Heart left ventricle (tissue), 16 donors: ENCODE data around the gene PTF1A. TPM values are rescaled to one million over a fixed set of nuclear protein-coding genes. Genes with fewer than 3 reads are reported as not detected.

Experiments
- ATAC-seq, 4 donors: fragments of 200-7000 bp; cut with Tn5 transposase; one replicate each; pipeline ENCODE4 v1.9.1; 2020 to 2022; ENCODE audit warnings: moderate library complexity in 4 of 4, mild to moderate bottlenecking in 3 of 4, moderate number of reproducible peaks in 1 of 4
- DNase-seq, 5 donors: peaks; one replicate each; pipeline ENCODE4 v3.0.0-alpha.2; 2020
- H3K27ac ChIP-seq, 12 donors: fragments of 200-600 bp; sonication (generic) in 4 of 12; one replicate each; pipeline versions ENCODE4 v1.5.0 to v1.8.0; 2016 to 2022; ENCODE audit warnings: mild to moderate bottlenecking in 2 of 12
- H3K27me3 ChIP-seq, 9 donors: fragments of 200-600 bp; sonication (generic) in 2 of 9; one replicate each; pipeline versions ENCODE4 v1.5.1 to v1.8.0; 2016 to 2022; ENCODE audit warnings: mild to moderate bottlenecking in 3 of 9
- H3K36me3 ChIP-seq, 9 donors: fragments of 200-600 bp; sonication (generic) in 2 of 9; one replicate each; pipeline versions ENCODE4 v1.5.0 to v1.8.0; 2018 to 2022; ENCODE audit warnings: mild to moderate bottlenecking in 2 of 9
- H3K4me1 ChIP-seq, 12 donors: fragments of 200-600 bp; sonication (generic) in 4 of 12; one replicate each; pipeline versions ENCODE4 v1.5.0 to v1.8.0; 2016 to 2022; ENCODE audit warnings: mild to moderate bottlenecking in 3 of 12
- H3K4me3 ChIP-seq, 12 donors: fragments of 200-600 bp; sonication (generic) in 4 of 12; one replicate each; pipeline versions ENCODE4 v1.5.0 to v1.8.0; 2017 to 2022; ENCODE audit warnings: mild to moderate bottlenecking in 9 of 12, moderate library complexity in 4 of 12
- H3K9me3 ChIP-seq, 12 donors: fragments of 200-600 bp; sonication (generic) in 4 of 12; one replicate each; pipeline versions ENCODE4 v1.5.0 to v1.8.0; 2016 to 2022; ENCODE audit warnings: mild to moderate bottlenecking in 1 of 12
- CTCF ChIP-seq, 12 donors: fragments of 200-600 bp; sonication (generic) in 4 of 12; IDR thresholded peaks; one replicate each; pipeline versions ENCODE4 v1.5.0 to v1.8.0; 2018 to 2022; ENCODE audit warnings: antibody characterized with exemption in 12 of 12, mild to moderate bottlenecking in 5 of 12
- POLR2A ChIP-seq, 2 donors: fragments of 450-650 bp; IDR thresholded peaks; one replicate each; pipeline ENCODE4 v1.6.1; 2017; ENCODE audit warnings: antibody characterized with exemption in 2 of 2, mild to moderate bottlenecking in 2 of 2, moderate library complexity in 2 of 2
- WGBS, 4 donors: extraction: QIAGEN DNeasy Blood & Tissue Kit in 2 of 4; methylation state at CpG; one replicate each; pipeline versions ENCODE4 v1.1.5 to v1.1.7; 2013 to 2018; 5-methylcytosine and 5-hydroxymethylcytosine counted together
- intact Hi-C, 10 donors: fragments of 100-400 bp; cut with DNase I; formaldehyde crosslinking; loops; one replicate each; pipeline versions ENCODE4 v1.11.1 to v1.14.2; 2022
- polyA plus RNA-seq, 2 donors: library from polyadenylated mRNA; stranded (reverse); fragments of 200-250 nt; gene quantifications; one replicate each; pipeline ENCODE4 v1.2.3, GENCODE V29; 2013
- total RNA-seq, 9 donors: library from RNA; depleted of rRNA in 2 of 9; stranded (reverse); fragments of >200 nt in 2 of 9; fragmentation: NEBNext Ultra II Directional in 3 of 9; extraction: Animal tissue kit (Norgen Biotek cat#: 25700) in 3 of 9; gene quantifications; one replicate each; pipeline versions ENCODE4 v1.1.0 to v1.2.4, GENCODE V29; 2016 to 2023
- donor health status: ischemic (EF 13 %, LVEDD 7.1; RV severe dilation, severe dysfunction).
- donor health status: healthy with polysubstance abuse.
- donor health status: DM: no; HTN: yes; CAD: no.
- donor health status: DM: no; HTN: no; CAD: no.
- donor health status: ischemic (EF 25% LVEDD 6.9; RV normal size, moderate dysfunction).
- donor health status: ischemic (EF 25% LVEDD 5.7; RV mildly dilated, moderate dysfunction).
- donor health status: healthy.
- donor health status: DM: yes; HTN: yes; CAD: no.
- donor health status: ischemic (EF 35%, LVEDD 5.7; RV mildly dilated, moderate dysfunction).
- donor health status: nonischemic (EF 11% LVEDD 7.7; RV severe dilation, severe dysfunction).
- donor health status: DM: yes; HTN: yes; CAD: no.
- donor health status: PGD.
- donor health status: ischemic (EF 29% LVEDD 5.4; RV normal size, mild dysfunction).
- donor health status: nonischemic (EF 23%, LVEDD 6.1; RV moderate dilation, normal function).

PTF1A gene
- total and polyA plus RNA-seq, 11 donors, result not detected

GRCh38 chr10:23197416-23197861 is 5.3 kb downstream of the PTF1A start:
- Histone ChIP-seq H3K9me3 (no peaks in the 10 kb centered on the region), H3K27me3 (peaks cover 37 to 99% (median 71%) of the 10 kb centered on the region in 9 donors), H3K36me3 (no peaks in the 10 kb centered on the region), H3K27ac (no peak overlapping the region), H3K4me1 (peaks cover 0 to 30% (median 5%) of the 10 kb centered on the region in 12 donors), H3K4me3 (no peak overlapping the region)
- no peak for DNase-seq
- intact Hi-C loops, result no loop called here
- no peak for ATAC-seq
- TF ChIP-seq CTCF (IDR thresholded peaks at IDR 0.05) (no peak), POLR2A (IDR thresholded peaks at IDR 0.05) (no peak)
- WGBS, 4 donors, result 2 to 5% (median 4%) methylated on average over 12 of the region's 12 CpGs

- H3K36me3 ChIP-seq, result no peaks in the 10 kb centered on the region
- peaks cover 27 to 99% (median 75%) of the 10 kb centered on the region in 9 donors for H3K27me3 ChIP-seq
- no peak for ATAC-seq
- WGBS, 4 donors, result 1 to 6% (median 2%) methylated on average over 13 of the region's 13 CpGs
- no peaks in the 10 kb centered on the region for H3K9me3 ChIP-seq
- TF ChIP-seq POLR2A (IDR thresholded peaks at IDR 0.05) (no peak), CTCF (IDR thresholded peaks at IDR 0.05) (no peak)
- peak overlapping the region in 1 of 12 donors; percentile 18 for H3K4me3 ChIP-seq
- H3K27ac ChIP-seq, result no peak overlapping the region
- DNase-seq, result no peak
- intact Hi-C loops, result no loop called here
- H3K4me1 ChIP-seq, result peaks cover 0 to 21% (median 5%) of the 10 kb centered on the region in 12 donors
Observed at GRCh38 chr10:23198610-23198939, 6.5 kb downstream of the PTF1A start.

- WGBS, 4 donors, result 1 to 4% (median 1%) methylated on average over 14 to 60 of the region's 60 CpGs
- intact Hi-C loops, result no loop called here
- Histone ChIP-seq H3K9me3 (no peaks in the 10 kb centered on the region), H3K27ac (no peak overlapping the region), H3K4me3 (peak overlapping the region in 5 of 12 donors; percentile 1 to 18 (median 11)), H3K4me1 (peaks cover 0 to 21% (median 5%) of the 10 kb centered on the region in 12 donors), H3K27me3 (peaks cover 23 to 99% (median 77%) of the 10 kb centered on the region in 9 donors), H3K36me3 (no peaks in the 10 kb centered on the region)
- ATAC-seq, result no peak
- TF ChIP-seq CTCF (IDR thresholded peaks at IDR 0.05), result no peak
- no peak for TF ChIP-seq POLR2A (IDR thresholded peaks at IDR 0.05)
- DNase-seq, result no peak
Observed at GRCh38 chr10:23198940-23199767, 7.0 kb downstream of the PTF1A start.

GRCh38 chr10:23199768-23200511 is 7.8 kb downstream of the PTF1A start:
- ATAC-seq (no peak), DNase-seq (no peak)
- 2 to 4% (median 2%) methylated on average over 25 to 30 of the region's 30 CpGs for WGBS, 4 donors
- H3K4me3 ChIP-seq, result no peak overlapping the region
- TF ChIP-seq POLR2A (IDR thresholded peaks at IDR 0.05) (no peak), CTCF (IDR thresholded peaks at IDR 0.05) (no peak)
- peaks cover 0 to 15% (median 2%) of the 10 kb centered on the region in 12 donors for H3K4me1 ChIP-seq
- H3K36me3 ChIP-seq, result no peaks in the 10 kb centered on the region
- intact Hi-C loops, result no loop called here
- no peak overlapping the region for H3K27ac ChIP-seq
- H3K9me3 ChIP-seq, result no peaks in the 10 kb centered on the region
- H3K27me3 ChIP-seq, result peaks cover 16 to 99% (median 76%) of the 10 kb centered on the region in 9 donors
